ENCODE measurements around the gene GRM2. TPM values are rescaled to one million over a fixed set of nuclear protein-coding genes. Genes with fewer than 3 reads are reported as not detected.

Gene GRM2
- polyA plus RNA-seq, 6 donors from 2014 or later: 0.07 to 0.15 TPM; not detected in 4

DNA sequence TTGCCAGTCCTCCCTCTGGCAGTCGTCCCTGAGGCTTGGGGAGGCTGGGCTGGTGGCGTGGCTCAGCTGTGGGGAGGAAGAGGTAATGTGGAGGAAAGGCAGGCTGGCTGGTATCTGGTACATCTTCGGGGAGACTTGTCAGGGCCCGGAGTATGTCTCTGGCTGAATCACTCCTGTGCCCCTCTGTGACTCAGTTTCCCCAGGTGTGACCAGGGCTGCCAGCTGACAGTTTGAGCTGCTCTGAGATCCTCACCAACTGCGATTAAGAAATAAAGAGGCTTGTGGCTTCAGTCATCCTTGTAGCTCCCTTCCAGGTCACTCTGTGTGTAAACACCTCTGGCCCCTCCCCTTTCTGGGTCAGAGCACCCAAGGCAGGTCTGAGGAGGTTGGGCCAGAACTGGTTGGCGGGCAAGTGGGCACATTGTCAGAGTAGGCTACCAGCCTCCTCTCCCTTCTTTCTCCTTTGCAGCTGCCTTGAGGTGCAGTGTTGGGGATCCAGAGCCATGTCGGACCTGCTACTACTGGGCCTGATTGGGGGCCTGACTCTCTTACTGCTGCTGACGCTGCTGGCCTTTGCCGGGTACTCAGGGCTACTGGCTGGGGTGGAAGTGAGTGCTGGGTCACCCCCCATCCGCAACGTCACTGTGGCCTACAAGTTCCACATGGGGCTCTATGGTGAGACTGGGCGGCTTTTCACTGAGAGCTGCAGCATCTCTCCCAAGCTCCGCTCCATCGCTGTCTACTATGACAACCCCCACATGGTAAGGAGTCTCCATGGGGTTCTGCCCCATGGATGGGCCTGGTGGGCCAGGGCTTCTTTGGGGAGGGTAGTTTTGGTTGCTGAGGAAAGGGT is 32.8 kb upstream of the GRM2 start:
- Mint-ChIP-seq H3K27me3 (no peaks in the 10 kb centered on the region), H3K9me3 (no peaks in the 10 kb centered on the region), H3K36me3 (peaks cover 0 to 11% of the 10 kb centered on the region in 2 donors), H3K4me1 (peaks cover 50 to 85% (median 82%) of the 10 kb centered on the region in 3 donors), H3K4me3 (peak overlapping the region in 3 of 8 donors; percentile 69 to 89 (median 72)), H3K27ac (peak overlapping the region; percentile 16 to 84 (median 56))
- no peak for DNase-seq
- no peak for ATAC-seq (ENCODE audit: low read depth in 2 of 2)

GRCh38 chr3:51675201-51675611 is 31.7 kb upstream of the GRM2 start:
- Mint-ChIP-seq H3K4me1 (peaks cover 54 to 84% (median 83%) of the 10 kb centered on the region in 3 donors), H3K27me3 (no peaks in the 10 kb centered on the region), H3K36me3 (peaks cover 0 to 11% of the 10 kb centered on the region in 2 donors), H3K9me3 (no peaks in the 10 kb centered on the region), H3K4me3 (peak overlapping the region in 2 of 8 donors; percentile 0 to 22), H3K27ac (peak overlapping the region in 5 of 6 donors; percentile 4 to 67 (median 18))
- ATAC-seq (ENCODE audit: low read depth in 2 of 2): no peak
- DNase-seq: no peak

DNA sequence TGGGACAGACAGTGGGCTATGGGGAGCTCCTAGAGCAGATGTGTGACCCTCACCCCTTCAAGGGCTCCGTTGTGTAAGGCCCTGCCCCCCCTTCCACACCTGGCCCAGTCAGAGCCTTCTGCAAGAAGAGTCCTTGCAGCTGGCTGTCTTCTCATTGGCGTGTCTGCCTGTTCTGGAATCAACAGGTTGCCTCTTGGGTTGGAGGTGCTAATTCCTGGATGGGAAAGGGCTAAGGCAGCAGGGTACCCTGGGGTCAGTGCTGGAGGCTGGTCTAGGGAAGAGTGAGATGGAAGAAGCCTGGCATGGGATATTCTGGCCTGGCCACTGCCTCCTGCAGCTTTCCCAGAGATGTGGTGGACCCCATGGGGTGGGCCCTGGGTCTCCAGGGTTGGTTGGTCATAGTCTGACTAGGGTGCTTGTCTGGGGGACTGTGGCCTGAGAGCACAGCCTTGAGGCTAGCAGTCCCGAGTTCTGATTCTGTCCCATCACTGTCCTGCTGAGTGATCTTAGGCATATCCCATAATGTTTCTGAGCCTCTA is 30.7 kb upstream of the GRM2 start:
- H3K9me3 Mint-ChIP-seq: no peaks in the 10 kb centered on the region

DNA sequence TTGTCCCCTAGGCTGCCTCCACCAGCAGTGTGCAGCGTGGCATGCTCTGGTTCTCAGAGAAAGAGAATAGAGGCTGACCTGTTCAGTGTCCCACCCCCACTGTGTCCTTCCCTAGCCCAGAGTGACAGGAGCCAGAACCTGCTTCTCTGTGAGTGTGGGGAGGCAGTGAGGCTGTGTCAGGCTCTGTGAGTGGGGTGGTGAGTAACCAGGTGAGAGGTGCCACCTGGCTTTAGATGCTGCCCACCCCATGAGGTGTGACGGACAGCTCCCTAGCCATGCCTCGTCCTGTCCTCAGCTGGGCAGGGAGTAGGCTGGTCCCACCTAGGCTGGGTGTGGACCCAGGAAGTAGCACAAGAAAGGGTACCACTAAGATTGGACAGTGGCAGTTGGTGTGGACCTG is 29.5 kb upstream of the GRM2 start:
- Mint-ChIP-seq H3K27me3 (no peaks in the 10 kb centered on the region), H3K4me3 (peak overlapping the region in 1 of 8 donors; percentile 23), H3K4me1 (peaks cover 65 to 93% (median 88%) of the 10 kb centered on the region in 3 donors), H3K9me3 (no peaks in the 10 kb centered on the region), H3K36me3 (peaks cover 0 to 11% of the 10 kb centered on the region in 2 donors), H3K27ac (peak overlapping the region in 5 of 6 donors; percentile 11 to 84 (median 22))
- no peak for ATAC-seq (ENCODE audit: low read depth in 2 of 2)
- DNase-seq: no peak

More for the DNA sequence above, 30.7 kb upstream of the GRM2 start:
- H3K4me3 Mint-ChIP-seq: peak overlapping the region in 1 of 8 donors; percentile 25
- H3K4me1 Mint-ChIP-seq: peaks cover 62 to 89% (median 86%) of the 10 kb centered on the region in 3 donors
- no peaks in the 10 kb centered on the region for H3K27me3 Mint-ChIP-seq
- DNase-seq (no peak), ATAC-seq (ENCODE audit: low read depth in 2 of 2) (no peak)
- H3K27ac Mint-ChIP-seq: peak overlapping the region in 3 of 6 donors; percentile 4 to 88 (median 33)
- H3K36me3 Mint-ChIP-seq: peaks cover 0 to 11% of the 10 kb centered on the region in 2 donors

- H3K27ac Mint-ChIP-seq: peak overlapping the region in 3 of 6 donors; percentile 44 to 82 (median 62)
- ATAC-seq (ENCODE audit: low read depth in 2 of 2): no peak
- no peaks in the 10 kb centered on the region for H3K27me3 Mint-ChIP-seq
- H3K36me3 Mint-ChIP-seq: peaks cover 0 to 11% of the 10 kb centered on the region in 2 donors
- no peaks in the 10 kb centered on the region for H3K9me3 Mint-ChIP-seq
- DNase-seq: no peak
- peaks cover 66 to 94% (median 87%) of the 10 kb centered on the region in 3 donors for H3K4me1 Mint-ChIP-seq
- H3K4me3 Mint-ChIP-seq: no peak overlapping the region
These were observed 28.7 kb upstream of the GRM2 start for GRCh38 chr3:51678186-51678585.

DNA sequence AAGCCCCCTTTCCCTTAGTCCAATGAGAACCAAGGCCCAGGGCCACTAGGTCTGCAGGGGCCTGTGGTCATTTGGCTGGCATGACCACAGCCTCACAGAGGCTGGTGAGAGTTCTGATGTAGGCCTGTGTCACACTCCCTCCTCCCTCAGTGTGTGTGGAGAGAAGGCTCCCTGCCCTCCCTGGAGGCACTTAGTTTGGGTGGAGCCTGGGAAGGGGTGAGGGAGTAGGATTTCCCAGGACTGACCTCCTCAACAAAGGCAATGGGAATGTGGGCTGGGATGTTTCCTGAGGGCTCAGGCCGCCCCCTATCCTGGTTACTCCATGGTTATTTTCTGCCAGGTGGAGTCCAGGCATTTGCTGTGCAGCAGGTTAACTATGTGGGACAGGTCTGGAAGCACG is 28.2 kb upstream of the GRM2 start:
- H3K27ac Mint-ChIP-seq: peak overlapping the region in 4 of 6 donors; percentile 42 to 82 (median 58)
- H3K36me3 Mint-ChIP-seq: peaks cover 0 to 11% of the 10 kb centered on the region in 2 donors
- no peak overlapping the region for H3K4me3 Mint-ChIP-seq
- H3K27me3 Mint-ChIP-seq: no peaks in the 10 kb centered on the region
- no peaks in the 10 kb centered on the region for H3K9me3 Mint-ChIP-seq
- DNase-seq (no peak), ATAC-seq (ENCODE audit: low read depth in 2 of 2) (no peak)
- H3K4me1 Mint-ChIP-seq: peaks cover 63 to 93% (median 85%) of the 10 kb centered on the region in 3 donors

DNA sequence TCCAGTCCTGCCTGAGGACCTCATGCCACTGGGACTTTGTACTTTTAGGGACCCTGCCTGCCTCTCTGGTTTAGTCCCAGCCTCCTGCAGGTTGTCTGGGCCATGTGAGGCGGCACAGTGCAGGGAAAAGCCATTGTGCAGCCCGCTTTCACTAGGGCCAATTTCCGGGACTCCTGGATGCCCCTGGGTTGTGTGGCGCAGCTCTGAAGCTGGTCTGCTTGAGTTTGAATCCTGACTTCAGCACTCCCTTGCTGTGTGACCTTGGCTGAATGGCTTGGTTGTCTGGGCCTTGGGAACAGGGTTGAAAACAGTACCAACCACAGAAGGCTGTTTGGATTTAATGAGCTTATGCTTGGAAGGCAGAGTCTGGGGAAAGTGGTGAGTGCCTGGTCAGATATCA is 27.6 kb upstream of the GRM2 start:
- no peaks in the 10 kb centered on the region for H3K9me3 Mint-ChIP-seq
- ATAC-seq (ENCODE audit: low read depth in 2 of 2) (no peak), DNase-seq (no peak)
- H3K27me3 Mint-ChIP-seq: no peaks in the 10 kb centered on the region
- H3K4me1 Mint-ChIP-seq: peaks cover 61 to 90% (median 85%) of the 10 kb centered on the region in 3 donors
- peak overlapping the region in 2 of 8 donors; percentile 24 to 36 for H3K4me3 Mint-ChIP-seq
- H3K27ac Mint-ChIP-seq: peak overlapping the region in 5 of 6 donors; percentile 60 to 93 (median 62)
- peaks cover 0 to 11% of the 10 kb centered on the region in 2 donors for H3K36me3 Mint-ChIP-seq

GRCh38 chr3:51679777-51680176 is 27.1 kb upstream of the GRM2 start:
- H3K27me3 Mint-ChIP-seq: no peaks in the 10 kb centered on the region
- H3K4me3 Mint-ChIP-seq: peak overlapping the region in 4 of 8 donors; percentile 18 to 54 (median 23)
- no peak for ATAC-seq (ENCODE audit: low read depth in 2 of 2)
- DNase-seq: no peak
- H3K27ac Mint-ChIP-seq: peak overlapping the region; percentile 60 to 93 (median 70)
- H3K4me1 Mint-ChIP-seq: peaks cover 60 to 89% (median 82%) of the 10 kb centered on the region in 3 donors
- no peaks in the 10 kb centered on the region for H3K9me3 Mint-ChIP-seq
- peaks cover 0 to 11% of the 10 kb centered on the region in 2 donors for H3K36me3 Mint-ChIP-seq

DNA sequence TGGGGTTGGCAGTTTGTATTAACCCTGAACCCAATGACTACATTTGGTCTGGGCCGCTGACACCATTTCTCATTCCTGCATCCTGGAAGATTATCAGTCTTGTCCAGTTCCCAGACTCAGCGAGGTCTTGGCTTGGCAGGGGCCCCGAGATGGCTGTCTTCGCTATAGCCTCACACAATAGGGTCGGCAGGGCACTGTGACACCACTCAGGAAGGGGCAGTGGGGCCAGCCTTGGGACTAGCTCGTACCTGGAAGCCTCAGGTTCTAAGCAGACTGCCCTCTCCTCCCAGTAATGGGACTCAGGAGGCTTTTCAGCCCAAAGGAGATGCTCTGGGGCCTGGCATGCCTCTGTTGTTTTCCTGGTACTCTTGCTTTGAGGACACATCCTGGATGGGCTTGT is 26.7 kb upstream of the GRM2 start:
- H3K36me3 Mint-ChIP-seq: peaks cover 0 to 11% of the 10 kb centered on the region in 2 donors
- DNase-seq (no peak), ATAC-seq (ENCODE audit: low read depth in 2 of 2) (no peak)
- H3K9me3 Mint-ChIP-seq: no peaks in the 10 kb centered on the region
- peak overlapping the region; percentile 56 to 93 (median 83) for H3K27ac Mint-ChIP-seq
- H3K27me3 Mint-ChIP-seq: no peaks in the 10 kb centered on the region
- H3K4me1 Mint-ChIP-seq: peaks cover 61 to 89% (median 82%) of the 10 kb centered on the region in 3 donors
- H3K4me3 Mint-ChIP-seq: peak overlapping the region in 4 of 8 donors; percentile 18 to 70 (median 38)

GRCh38 chr3:51680663-51681230 is 26.1 kb upstream of the GRM2 start:
- Mint-ChIP-seq H3K9me3 (no peaks in the 10 kb centered on the region), H3K27me3 (no peaks in the 10 kb centered on the region), H3K4me3 (peak overlapping the region in 6 of 8 donors; percentile 60 to 83 (median 79)), H3K27ac (peak overlapping the region; percentile 56 to 97 (median 90)), H3K4me1 (peaks cover 61 to 89% (median 82%) of the 10 kb centered on the region in 3 donors), H3K36me3 (peaks cover 0 to 7% of the 10 kb centered on the region in 2 donors)
- DNase-seq: no peak
- ATAC-seq (ENCODE audit: low read depth in 2 of 2): no peak

- peak overlapping the region in 5 of 6 donors; percentile 39 to 97 (median 92) for H3K27ac Mint-ChIP-seq
- H3K4me3 Mint-ChIP-seq: peak overlapping the region; percentile 37 to 90 (median 79)
- H3K36me3 Mint-ChIP-seq: no peaks in the 10 kb centered on the region
- H3K9me3 Mint-ChIP-seq: no peaks in the 10 kb centered on the region
- no peaks in the 10 kb centered on the region for H3K27me3 Mint-ChIP-seq
- ATAC-seq (ENCODE audit: low read depth in 2 of 2) (no peak), DNase-seq (no peak)
- H3K4me1 Mint-ChIP-seq: peaks cover 62 to 90% (median 82%) of the 10 kb centered on the region in 3 donors
These were observed 25.4 kb upstream of the GRM2 start for GRCh38 chr3:51681453-51681852.

DNA sequence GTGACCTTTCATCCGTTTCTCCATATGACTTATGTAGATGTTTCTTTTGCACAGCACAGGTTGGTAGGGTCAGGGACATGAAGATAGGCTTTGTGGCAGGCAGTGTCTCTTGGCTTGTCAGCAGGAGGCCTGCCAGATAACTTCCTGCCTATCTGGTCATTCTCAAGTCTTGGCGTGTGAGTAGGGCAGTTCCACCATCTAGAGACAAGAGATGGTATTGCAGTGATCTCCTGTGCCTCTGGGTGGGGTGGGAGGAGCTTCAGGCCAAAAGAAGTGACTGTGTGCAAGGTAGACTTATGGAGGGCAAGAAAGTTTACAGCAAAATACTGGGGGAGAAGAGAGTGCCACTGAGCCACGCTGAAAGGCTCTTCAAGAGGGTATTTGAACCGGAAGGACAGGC is 24.8 kb upstream of the GRM2 start:
- H3K27me3 Mint-ChIP-seq: no peaks in the 10 kb centered on the region
- H3K36me3 Mint-ChIP-seq: no peaks in the 10 kb centered on the region
- no peaks in the 10 kb centered on the region for H3K9me3 Mint-ChIP-seq
- H3K4me1 Mint-ChIP-seq: peaks cover 66 to 92% (median 88%) of the 10 kb centered on the region in 3 donors
- H3K27ac Mint-ChIP-seq: peak overlapping the region; percentile 28 to 93 (median 64)
- DNase-seq (peak; percentile 82), ATAC-seq (ENCODE audit: low read depth in 2 of 2) (peak; percentile 68 to 69)
- H3K4me3 Mint-ChIP-seq: peak overlapping the region in 7 of 8 donors; percentile 7 to 90 (median 81)

GRCh38 chr3:51682526-51682925 is 24.3 kb upstream of the GRM2 start:
- Mint-ChIP-seq H3K27ac (peak overlapping the region in 5 of 6 donors; percentile 3 to 93 (median 62)), H3K4me1 (peaks cover 69 to 92% (median 91%) of the 10 kb centered on the region in 3 donors), H3K27me3 (no peaks in the 10 kb centered on the region), H3K9me3 (no peaks in the 10 kb centered on the region), H3K4me3 (peak overlapping the region in 2 of 8 donors; percentile 77 to 83), H3K36me3 (no peaks in the 10 kb centered on the region)
- no peak for ATAC-seq (ENCODE audit: low read depth in 2 of 2)
- DNase-seq: no peak
